ENCODE results near the gene RAVER2.
"Not testable (repeated sequence)": the region's sequence is repeated elsewhere in the genome, so short reads cannot be mapped to it uniquely, and the experiment has no call there.

Gene RAVER2

DNA sequence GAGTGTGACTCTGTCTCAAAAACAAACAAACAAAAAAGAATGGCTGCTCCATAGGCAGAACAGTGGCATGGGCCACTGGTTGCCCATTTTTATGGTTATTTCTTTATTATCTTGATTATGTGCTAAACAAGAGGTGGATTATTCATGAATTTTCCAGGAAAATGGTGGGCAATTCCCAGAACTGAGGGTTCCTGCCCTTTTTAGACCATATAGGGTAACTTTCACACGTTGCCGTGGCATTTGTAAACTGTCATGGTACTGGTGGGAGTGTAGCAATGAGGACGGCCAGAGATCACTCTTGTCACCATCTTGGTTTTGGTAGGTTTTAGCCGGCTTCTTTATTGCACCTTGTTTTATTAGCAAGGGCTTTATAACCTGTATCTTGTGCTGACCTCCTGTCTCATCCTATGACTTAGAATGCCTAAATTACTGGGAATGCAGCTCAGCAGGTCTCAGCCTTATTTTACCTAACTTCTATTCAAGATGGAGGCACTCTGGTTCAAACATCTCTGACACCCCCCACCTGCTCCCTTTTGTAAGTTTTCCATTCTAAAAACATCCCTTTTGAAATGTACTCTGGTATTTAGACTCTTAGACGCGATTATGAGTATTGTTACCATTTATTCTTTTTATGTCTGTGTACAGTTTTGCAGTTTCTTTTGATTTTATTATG, 57.1 kb downstream of the RAVER2 start:
- no peak overlapping the region for H3K4me3 ChIP-seq (ENCODE audit: low read depth, low read length)

DNA sequence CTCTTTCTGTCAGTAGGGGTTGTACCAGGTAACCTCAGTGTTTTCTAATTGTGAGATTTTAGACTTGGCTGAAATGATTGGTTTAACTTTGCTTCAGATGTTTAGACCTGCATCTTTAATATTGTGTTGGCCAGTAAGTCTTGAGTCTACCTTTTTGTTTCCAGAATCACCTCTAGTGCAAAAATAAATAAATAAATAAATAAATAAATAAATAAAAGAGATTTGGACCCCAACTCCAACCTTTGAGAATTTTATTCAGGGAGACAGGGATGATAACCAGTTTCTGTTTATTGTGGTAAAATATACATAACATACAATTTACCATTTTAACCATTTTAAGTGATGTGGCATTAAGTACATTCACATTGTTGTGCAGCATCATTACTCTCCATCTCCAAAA, 64.4 kb downstream of the RAVER2 start:
- H3K4me3 ChIP-seq (ENCODE audit: low read depth, low read length), result no peak overlapping the region

DNA sequence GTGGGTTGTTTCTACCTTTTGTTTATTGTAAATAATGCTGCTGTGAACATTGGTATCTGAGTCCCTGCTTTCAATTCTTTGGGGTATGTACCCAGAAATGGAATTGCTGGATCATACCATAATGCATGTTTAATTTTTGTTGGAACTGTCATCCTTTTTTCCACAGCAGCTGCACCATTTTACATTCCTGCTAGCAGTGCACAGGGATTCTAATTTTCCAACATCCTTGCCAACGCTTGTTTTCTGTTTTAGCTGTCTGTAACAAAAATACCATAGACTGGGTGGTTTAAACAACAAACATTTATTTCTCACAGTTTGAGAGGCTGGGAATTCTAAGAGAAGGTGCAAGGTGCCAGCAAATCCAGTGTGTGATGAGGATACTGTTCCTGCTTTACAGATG, 65.1 kb downstream of the RAVER2 start:
- no peak overlapping the region for H3K4me3 ChIP-seq (ENCODE audit: low read depth, low read length)

DNA sequence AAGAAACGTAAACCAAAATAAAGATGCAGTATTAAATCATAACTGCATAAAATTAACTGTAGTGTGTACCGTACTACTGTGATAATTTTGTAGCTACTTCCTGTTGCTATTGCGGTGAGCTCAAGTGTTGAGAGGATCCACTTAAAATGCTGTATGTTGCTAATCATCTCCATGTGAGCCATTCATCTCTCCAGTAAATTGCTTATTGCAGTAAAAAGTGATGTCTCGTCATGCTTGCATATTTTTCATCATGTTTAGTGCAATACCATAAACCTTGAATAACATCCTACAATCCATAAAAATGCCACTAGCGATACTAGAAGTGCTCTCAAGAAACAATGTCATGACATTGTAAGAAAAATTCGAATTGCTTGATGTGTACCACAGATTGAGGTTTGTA, 66.3 kb downstream of the RAVER2 start:
- no peak overlapping the region for H3K4me3 ChIP-seq (ENCODE audit: low read depth, low read length)

DNA sequence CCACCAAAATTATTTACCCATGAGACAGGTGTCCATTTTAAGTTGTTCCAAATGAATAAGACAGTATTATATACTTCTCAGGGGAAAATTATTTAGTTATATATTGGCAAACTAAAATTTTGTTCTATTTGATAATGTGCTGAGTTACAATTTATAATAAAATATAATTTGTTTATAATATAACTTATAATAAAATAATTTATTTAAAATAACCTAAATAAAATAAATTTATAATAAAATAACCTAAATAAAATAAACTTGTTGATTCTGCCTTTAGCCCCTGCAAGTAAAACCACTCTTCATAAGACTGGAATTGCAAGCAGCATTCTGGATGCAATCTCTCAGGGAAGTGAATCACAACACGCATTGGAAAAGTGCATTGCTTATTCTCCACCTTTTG, 69.6 kb downstream of the RAVER2 start:
- H3K4me3 ChIP-seq (ENCODE audit: low read depth, low read length), result no peak overlapping the region

DNA sequence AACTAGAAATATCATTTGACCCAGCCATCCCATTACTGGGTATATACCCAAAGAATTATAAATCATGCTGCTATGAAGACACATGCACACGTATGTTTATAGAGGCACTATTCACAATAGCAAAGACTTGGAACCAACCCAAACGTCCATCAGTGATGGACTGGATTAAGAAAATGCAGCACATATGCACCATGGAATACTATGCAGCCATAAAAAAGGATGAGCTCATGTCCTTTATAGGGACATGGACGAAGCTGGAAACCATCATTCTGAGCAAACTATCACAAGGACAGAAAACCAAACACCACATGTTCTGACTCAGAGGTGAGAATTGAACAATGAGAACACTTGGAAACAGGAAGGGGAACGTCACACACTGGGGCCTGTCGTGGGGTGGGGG, 72.5 kb downstream of the RAVER2 start:
- H3K4me3 ChIP-seq (ENCODE audit: low read depth, low read length), result not testable (repeated sequence)

DNA sequence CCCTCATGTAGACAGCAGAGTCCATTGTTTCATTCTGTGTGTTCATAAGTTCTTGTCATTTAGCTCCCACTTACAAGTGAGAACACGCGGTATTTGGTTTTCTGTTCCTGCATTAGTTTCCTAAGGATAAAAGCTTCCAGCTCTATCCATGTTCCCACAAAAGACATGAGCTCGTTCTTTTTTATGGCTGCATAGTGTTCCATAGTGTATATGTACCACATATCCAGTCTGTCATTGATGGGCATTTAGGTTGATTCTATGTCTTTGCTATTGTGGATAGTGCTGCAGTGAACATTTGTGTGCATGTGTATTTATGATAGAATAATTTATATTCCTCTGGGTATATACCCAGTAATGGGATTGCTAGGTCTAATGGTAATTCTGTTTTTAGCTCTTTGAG, 75.7 kb downstream of the RAVER2 start:
- not testable (repeated sequence) for H3K4me3 ChIP-seq (ENCODE audit: low read depth, low read length)

DNA sequence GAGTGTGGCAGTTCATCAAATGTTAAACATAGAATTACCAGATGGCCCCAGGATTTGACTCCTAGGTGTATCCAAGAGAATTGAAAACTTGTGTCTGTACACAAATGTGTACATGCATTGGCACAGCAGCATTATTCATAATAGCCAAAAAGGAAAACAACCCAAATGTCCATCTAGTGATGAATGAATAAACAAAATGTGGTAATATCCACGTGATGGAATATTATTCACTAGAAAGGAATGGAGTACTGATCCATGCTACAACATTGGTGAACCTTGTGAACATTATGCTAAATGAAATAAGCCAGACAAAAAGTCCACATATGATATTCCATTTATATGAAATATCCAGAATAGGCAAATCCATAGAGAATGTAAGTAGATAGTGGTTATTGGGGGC, 77.7 kb downstream of the RAVER2 start:
- no peak overlapping the region for H3K4me3 ChIP-seq (ENCODE audit: low read depth, low read length)

DNA sequence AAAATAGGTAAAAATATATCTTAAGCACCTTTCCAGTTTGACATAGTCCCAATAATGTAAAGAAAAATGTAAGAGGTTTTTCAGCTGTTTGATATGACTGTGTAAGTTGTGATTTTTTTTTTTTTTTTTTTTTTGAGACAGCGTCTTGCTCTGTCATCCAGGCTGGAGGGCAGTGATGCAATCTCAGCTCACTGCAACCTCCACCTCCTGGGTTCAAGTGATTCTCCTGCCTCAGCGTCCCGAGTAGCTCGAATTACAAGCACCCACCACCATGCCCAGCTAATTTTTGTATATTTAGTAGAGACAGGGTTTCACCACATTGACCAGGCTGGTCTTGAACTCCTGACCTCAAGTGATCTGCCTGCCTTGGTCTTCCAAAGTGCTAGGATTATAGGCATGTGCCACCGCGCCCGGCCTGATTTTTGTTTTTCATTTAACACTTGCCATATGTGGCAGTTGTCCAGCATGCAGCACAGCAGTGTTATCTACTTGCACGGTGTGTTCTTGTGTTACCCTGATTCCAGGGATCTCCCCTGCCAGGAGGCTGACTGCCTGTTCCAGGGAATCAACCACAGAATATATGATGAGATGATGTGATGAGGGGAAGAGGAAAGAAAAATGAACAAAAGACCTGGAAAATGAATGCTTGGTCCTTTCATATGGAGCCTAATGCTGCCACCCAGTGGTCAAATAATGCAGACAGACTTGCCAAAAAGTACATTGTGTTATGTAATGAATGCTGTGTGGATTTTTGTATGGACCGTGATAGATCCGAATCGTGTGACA, 79.0 kb downstream of the RAVER2 start:
- H3K4me3 ChIP-seq (ENCODE audit: low read depth, low read length), result no peak overlapping the region

DNA sequence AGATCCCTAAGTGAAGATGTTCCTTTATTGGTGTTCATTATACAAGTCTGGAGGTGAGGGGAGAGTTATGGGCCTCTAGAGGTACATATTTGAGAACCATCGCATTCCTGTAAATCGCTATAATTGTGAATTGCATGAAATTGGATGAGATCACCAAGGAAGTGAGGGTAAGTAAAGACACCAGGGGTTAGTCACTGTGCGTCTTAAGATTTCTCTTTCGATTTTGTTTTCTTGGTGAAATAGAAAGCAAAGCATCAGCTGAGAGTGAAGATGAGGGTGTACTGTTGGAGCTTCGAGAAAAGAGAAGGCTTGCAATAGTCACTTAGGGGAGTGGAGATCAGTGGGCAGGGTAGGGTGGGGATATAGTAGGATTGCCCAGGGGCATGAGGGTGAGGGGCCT, 82.1 kb downstream of the RAVER2 start:
- H3K4me3 ChIP-seq (ENCODE audit: low read depth, low read length), result no peak overlapping the region

DNA sequence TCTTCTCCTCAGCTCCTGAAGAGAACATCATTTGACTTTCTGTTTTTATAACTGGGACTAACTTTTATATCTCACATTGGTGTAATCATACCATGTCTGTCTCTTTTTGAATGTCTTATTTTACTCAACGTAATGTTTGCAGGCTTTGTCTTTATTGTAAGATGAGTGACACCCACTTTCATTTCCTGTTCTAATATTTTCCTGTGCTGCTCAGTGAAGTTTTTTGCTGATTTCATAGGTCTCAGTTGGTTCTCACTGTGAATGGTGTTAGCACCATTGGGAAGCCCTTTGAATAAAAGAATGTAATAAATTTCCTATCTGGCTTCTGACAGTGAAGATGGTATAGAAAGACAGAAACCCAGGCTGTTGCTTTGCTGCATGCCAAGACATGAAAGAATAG, 84.0 kb downstream of the RAVER2 start:
- H3K4me3 ChIP-seq (ENCODE audit: low read depth, low read length), result no peak overlapping the region

DNA sequence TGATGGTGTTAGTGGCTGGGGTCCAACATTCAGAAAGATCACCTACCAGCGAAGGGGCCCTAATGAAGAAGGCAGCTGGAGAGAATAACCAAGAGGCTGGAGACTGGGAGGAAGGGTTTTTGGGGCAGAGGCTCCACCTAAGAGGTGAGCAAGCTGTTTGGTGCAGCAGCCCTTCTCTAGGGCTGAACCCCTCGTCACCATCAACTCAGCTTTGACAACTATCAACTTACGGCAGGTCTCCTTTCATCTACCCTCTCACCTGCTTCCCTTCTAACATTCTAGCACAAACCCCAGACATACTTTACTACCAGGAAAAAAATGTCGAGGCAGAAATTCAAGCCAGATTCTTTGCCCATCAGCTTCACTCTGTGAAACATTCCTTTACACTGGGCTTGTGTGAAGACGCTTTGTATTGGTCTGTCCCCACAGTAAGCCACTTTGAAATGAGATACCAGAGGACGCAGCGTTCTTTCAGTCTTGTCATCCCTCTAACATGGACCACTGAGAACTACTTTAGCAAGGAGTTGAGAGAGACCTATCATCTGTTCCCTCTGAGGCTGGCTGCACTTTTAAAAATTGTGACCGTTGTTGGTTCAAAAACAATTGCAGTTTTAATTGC, 84.6 kb downstream of the RAVER2 start:
- H3K4me3 ChIP-seq (ENCODE audit: low read depth, low read length), result no peak overlapping the region

DNA sequence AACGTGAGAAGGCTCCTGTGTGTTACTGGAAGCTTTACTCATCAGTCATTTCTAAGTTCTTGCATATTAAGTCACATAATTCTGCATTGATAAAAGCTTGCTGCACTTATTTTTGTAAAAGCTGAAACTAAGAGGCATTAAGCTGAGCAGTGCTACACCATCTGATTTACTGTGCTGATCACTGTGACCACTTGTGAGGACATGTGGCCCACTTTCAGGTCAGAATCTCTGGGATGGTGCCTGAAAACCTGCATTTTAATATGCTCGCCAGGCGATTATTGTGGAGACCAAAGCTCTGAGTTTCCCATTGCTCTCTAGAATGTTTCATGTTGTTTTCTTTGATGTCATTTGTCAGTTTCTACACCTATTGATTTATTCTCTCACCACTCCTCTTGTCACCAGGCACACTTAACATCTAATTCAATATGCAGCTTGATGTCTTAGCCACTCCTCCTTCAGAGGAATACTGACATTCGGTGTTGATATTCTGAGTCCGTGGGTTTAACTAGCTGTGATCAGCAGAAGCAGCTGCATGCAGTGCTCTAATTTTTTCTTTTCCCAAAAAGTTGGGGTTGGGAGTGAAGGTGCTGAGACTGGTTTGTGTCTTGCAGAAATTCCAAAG, 85.3 kb downstream of the RAVER2 start:
- no peak overlapping the region for H3K4me3 ChIP-seq (ENCODE audit: low read depth, low read length)

DNA sequence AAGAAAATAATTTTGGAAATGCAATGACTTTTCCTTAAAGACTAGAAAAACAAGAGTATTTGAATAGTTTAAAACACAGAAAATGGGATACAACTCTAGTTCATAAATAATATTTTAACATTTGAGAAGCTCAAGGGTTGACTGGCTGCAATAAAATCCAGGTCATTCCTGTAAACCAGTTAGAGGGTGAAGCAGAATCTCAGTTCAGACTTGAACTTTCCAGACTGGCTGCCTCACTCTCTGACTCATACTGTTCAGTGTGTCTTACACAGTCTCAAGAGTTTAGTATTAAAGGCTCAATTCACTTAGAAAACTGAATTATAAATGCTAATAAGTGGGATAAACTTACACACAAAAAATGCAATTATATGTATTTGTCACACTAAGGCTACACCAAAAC, 89.9 kb downstream of the RAVER2 start:
- no peak overlapping the region for H3K4me3 ChIP-seq (ENCODE audit: low read depth, low read length)

DNA sequence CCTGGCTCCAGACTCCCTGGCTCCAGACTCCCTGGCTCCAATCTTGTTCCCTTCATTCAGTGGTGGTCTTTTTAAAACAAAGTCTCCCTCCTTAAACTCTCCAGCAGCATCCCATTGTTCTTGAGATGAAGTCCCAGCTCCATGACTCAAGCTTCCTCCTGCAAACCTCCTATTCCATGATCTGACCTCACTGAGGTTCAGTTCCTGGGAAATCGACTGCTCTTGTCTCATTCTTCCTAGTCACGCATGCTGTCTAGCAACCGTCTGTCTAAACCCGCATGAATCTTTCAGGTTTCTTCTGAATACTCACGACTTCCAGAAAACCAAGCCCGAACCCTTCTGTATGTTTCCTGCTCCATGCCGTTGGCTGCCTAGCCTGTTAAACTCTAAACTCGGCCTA, 91.9 kb downstream of the RAVER2 start:
- no peak overlapping the region for H3K4me3 ChIP-seq (ENCODE audit: low read depth, low read length)

DNA sequence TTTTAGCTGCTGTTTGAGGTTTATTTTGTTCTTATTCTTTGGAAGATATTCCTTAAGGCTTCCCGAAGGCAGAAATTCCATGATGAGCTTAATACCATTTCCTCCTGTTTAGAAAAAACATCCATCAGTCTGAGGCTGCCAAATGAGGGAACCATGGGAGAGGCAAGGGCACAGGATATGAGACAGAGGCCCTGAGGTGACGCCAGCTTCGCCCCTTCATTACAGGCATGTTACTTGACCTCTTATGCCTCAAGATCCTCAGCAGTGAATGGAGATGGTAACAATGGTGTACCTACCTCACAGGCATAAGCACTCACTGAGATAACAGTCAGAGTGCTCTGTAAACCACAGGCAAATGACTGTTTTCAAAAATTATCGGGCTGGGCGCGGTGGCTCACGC, 93.6 kb downstream of the RAVER2 start:
- no peak overlapping the region for H3K4me3 ChIP-seq (ENCODE audit: low read depth, low read length)

DNA sequence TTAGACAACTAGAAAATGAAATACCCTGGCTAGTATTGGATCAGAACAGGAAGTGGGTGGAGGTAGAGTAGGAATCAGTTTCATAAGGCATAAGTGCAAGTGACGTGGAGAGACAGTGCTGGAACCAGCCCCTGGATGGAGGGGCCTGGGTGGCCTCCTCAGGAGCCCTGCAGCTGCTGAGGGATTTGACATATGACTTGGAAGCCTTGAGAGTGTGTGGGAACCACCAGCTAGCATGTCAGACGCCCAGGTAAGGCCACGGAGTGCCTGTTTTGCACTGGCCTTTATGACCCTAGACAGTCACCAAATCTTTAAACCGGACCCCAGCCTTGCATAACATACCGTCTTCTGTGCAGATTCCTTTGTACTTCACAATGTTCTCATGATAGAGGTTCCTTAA, 94.4 kb downstream of the RAVER2 start:
- no peak overlapping the region for H3K4me3 ChIP-seq (ENCODE audit: low read depth, low read length)

DNA sequence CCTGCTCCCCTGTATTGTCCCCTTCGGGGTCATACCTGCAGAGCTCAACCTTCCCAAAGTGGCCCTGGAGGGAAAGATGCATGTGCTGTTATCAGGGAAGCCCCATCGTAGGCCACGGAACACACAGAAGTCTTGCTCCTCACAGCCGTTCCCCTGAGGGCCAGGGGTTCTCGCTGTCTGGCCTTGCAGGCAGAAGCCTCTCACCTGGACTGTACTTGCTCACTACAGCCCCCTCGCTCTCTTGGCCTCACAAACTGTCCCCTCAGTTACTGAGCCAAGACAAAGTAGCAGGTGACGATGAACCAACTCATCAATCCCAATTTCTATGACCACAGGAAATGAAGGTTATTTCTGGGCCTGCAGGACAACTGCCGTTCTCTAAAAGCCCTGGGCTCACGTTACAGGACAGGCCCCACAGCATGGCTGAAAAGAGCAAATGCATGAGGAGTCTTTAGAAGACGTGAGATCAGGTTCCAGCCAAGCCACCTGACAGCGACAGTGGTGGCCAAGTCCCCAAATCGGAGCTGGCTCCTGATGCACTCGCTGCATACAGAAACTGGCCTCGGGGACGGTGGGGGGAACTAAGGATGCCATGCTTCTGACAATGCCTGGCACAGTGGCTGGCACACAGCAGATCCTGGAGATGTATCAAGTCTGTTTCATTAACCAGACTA, 95.0 kb downstream of the RAVER2 start:
- no peak overlapping the region for H3K4me3 ChIP-seq (ENCODE audit: low read depth, low read length)

DNA sequence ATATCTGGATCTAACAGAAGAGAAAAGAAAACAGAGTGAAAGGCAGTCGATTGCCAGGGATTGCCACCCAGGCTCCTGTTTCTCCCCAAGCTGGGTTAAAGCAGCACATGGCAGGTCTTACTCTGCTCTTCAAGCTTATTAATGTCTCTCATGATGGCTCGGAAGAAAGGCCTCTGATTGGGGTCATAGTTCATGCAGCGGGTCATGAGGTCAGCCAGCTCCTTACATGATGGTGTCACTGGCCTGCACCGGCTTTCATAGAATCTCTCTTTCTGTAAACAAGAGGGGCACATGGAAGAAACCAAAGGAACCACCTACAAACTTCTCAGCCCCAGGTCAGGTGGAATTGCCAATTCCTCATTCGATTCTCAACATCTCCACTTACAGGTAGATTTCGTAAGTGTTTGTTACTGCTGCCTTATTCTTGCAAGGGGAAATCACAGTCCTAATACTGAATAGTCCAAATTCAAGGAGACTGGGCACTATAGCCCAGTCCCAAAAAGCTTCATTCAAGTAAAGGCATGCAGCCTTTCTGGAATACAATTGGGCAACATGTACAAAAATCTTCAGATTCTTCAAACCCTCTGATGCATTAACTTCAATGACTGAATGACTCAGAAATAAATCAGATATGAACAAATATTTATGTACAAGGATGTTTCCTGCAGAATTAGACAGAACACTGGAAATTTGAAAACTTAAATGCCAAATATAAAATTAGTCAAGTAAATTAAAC, 96.6 kb downstream of the RAVER2 start:
- no peak overlapping the region for H3K4me3 ChIP-seq (ENCODE audit: low read depth, low read length)

DNA sequence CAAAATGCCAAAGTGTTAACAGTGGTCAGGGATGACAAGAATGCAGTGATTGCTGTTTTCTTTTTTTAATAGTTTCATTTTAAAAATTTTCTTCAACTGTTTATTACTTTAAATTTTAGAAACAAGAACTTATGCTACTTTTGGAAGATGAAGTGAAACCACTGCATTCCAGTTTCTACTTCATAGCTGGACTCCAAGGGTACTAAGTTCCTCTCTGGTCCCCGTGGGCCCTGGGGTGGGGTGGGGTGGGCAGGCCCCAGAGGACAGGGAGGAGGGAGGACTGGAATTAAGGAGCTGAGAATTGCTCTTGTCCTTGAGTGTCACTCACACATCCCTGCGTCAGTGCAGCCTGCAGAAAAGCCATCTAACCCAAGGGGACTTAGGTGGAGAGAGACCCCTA, 97.3 kb downstream of the RAVER2 start:
- no peak overlapping the region for H3K4me3 ChIP-seq (ENCODE audit: low read depth, low read length)

DNA sequence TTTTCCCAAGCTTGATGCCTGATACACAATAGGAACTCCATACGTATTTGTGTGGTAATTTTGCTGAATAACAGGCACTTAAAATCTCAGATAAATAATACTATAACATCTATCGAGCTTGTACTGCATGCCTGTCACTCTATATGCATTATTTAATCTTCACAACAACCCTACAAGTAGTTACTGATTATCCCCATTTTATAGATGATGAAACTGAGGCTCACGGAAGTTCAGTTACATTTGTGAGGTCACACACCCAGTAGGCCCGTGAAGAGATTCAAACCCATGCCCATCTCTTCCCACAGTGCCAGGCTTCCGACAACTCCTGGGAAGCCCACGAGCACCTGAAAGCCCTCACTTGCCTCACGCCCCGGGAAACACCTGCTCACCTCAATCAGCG, 98.8 kb downstream of the RAVER2 start:
- no peak overlapping the region for H3K4me3 ChIP-seq (ENCODE audit: low read depth, low read length)
